HCT116 (cell line): ENCODE measurements around the gene ARHGEF37. TPM values are rescaled to one million over a fixed set of nuclear protein-coding genes. Genes with fewer than 3 reads are reported as not detected.

Experiments used
- ATAC-seq: fragments of 200-7000 bp; cut with Tn5 transposase; 2 replicates; pipeline ENCODE4 v1.9.1; 2020; ENCODE audit warnings: mild to moderate bottlenecking, moderate library complexity
- BruUV-seq: library from RNA; stranded (reverse); fragments of 400-500 nt; replicated peaks from 2 replicates; lab custom pipeline; 2021; lab: Mats Ljungman, UMichigan
- CTCF ChIA-PET: fragments of 300-600 bp; sonication (Branson Sonifier 250); formaldehyde crosslinking; loops from one replicate; lab custom pipeline; 2021; ENCODE audit warnings: antibody characterized with exemption; lab: Charles Lee
- POLR2A ChIA-PET: fragments of 300-600, 350-600 bp; sonication (Branson Sonifier 250); formaldehyde crosslinking; loops from one replicate; lab custom pipeline; 2021; ENCODE audit warnings: antibody characterized with exemption; lab: Charles Lee
- RAD21 ChIA-PET, 2 experiments: fragments of 300-600 bp; sonication (Branson Sonifier 250); formaldehyde crosslinking; loops; one replicate each; lab custom pipeline; 2023; ENCODE audit warnings: low total read pairs in 2 of 2; ENCODE audit not compliant: uncharacterized antibody in 2 of 2, unreplicated experiment in 2 of 2, low non-redundant PET in 1 of 2; lab: Charles Lee
- DNase-seq: peaks from one replicate; pipeline ENCODE4 v3.0.0-alpha.2; 2010; ENCODE audit warnings: low read depth, low spot score
- H2AFZ ChIP-seq: fragments of 200-600 bp; shearing (Covaris generic), sonication (generic); 2 replicates; pipeline ENCODE4 v1.6.1; 2017; ENCODE audit warnings: low read depth, mixed run types, mixed read lengths, antibody characterized with exemption, low read length; ENCODE audit not compliant: poor library complexity, severe bottlenecking
- H3K27ac ChIP-seq: 2 replicates; pipeline ENCODE4 v1.5.1; 2012; ENCODE audit warnings: low read depth, low read length
- H3K27me3 ChIP-seq: fragments of 200-600 bp; sonication (generic); 2 replicates; pipeline ENCODE4 v1.6.1; 2016; ENCODE audit warnings: mixed run types, low read length, mixed read lengths; ENCODE audit not compliant: insufficient read depth
- H3K36me3 ChIP-seq, 2 experiments: fragments of 200-500 bp in 1 of 2; fragments of 200-600 bp in 1 of 2; sonication (Bioruptor generic) in 1 of 2; sonication (generic) in 1 of 2; 2 replicates each; pipeline versions ENCODE4 v1.5.1 to v1.6.1; 2014 to 2016; ENCODE audit warnings: low read length in 2 of 2, inconsistent platforms in 1 of 2, mixed read lengths in 1 of 2, mixed run types in 1 of 2; ENCODE audit not compliant: insufficient read depth in 2 of 2, control insufficient read depth in 1 of 2
- H3K4me1 ChIP-seq, 2 experiments: fragments of 200-600 bp in 1 of 2; sonication (generic) in 1 of 2; 2 replicates each; pipeline versions ENCODE4 v1.5.1 to v1.6.1; 2012 to 2017; ENCODE audit warnings: low read length in 2 of 2, inconsistent platforms in 1 of 2, mild to moderate bottlenecking in 1 of 2, mixed read lengths in 1 of 2, mixed run types in 1 of 2, moderate library complexity in 1 of 2; ENCODE audit not compliant: insufficient read depth in 2 of 2, control insufficient read depth in 1 of 2
- H3K4me2 ChIP-seq: fragments of 200-600 bp; sonication (generic); 2 replicates; pipeline ENCODE4 v1.6.1; 2017; ENCODE audit warnings: mixed run types, low read length, mixed read lengths
- H3K4me3 ChIP-seq, 2 experiments: fragments of 200-600 bp in 1 of 2; sonication (generic) in 1 of 2; replicated peaks in 1 of 2; 2 replicates each; pipeline ENCODE4 v1.5.1; 2011 to 2016; ENCODE audit warnings: low read length in 2 of 2, control low read depth in 1 of 2, low read depth in 1 of 2, mild to moderate bottlenecking in 1 of 2, mixed read lengths in 1 of 2, mixed run types in 1 of 2
- H3K79me2 ChIP-seq: fragments of 200-600 bp; sonication (generic); 2 replicates; pipeline ENCODE4 v1.6.1; 2017; ENCODE audit warnings: mild to moderate bottlenecking, mixed run types, low read length, moderate library complexity, mixed read lengths; ENCODE audit not compliant: insufficient read depth
- H3K9ac ChIP-seq: fragments of 200-600 bp; sonication (generic); 2 replicates; pipeline ENCODE4 v1.6.1; 2016; ENCODE audit warnings: low read length, mixed read lengths
- H3K9me2 ChIP-seq: fragments of 200-600 bp; sonication (generic), shearing (Covaris generic); 2 replicates; pipeline ENCODE4 v1.6.1; 2017; ENCODE audit warnings: mixed run types, mild to moderate bottlenecking, moderate library complexity; ENCODE audit not compliant: insufficient read depth
- H3K9me3 ChIP-seq, 2 experiments: fragments of 200-500 bp in 1 of 2; fragments of 200-600 bp in 1 of 2; sonication (Bioruptor generic) in 1 of 2; sonication (generic) in 1 of 2; 2 replicates each; pipeline ENCODE4 v1.6.1; 2014 to 2017; ENCODE audit warnings: low read length in 2 of 2, mixed read lengths in 2 of 2, inconsistent platforms in 1 of 2, low read depth in 1 of 2, mild to moderate bottlenecking in 1 of 2, mixed run types in 1 of 2, moderate library complexity in 1 of 2; ENCODE audit not compliant: control insufficient read depth in 1 of 2, insufficient read depth in 1 of 2
- H4K20me1 ChIP-seq: fragments of 200-600 bp; sonication (generic), shearing (Covaris generic); 2 replicates; pipeline ENCODE4 v1.6.1; 2017; ENCODE audit warnings: mixed run types, mild to moderate bottlenecking, moderate library complexity; ENCODE audit not compliant: insufficient read depth
- ATF3 ChIP-seq: IDR thresholded peaks from 2 replicates; pipeline ENCODE4 v1.6.1; 2012
- CBX3 ChIP-seq: IDR thresholded peaks from 2 replicates; pipeline ENCODE4 v1.6.1; 2012; ENCODE audit warnings: low read depth
- EGR1 ChIP-seq: IDR thresholded peaks from 2 replicates; pipeline ENCODE4 v1.6.1; 2012; ENCODE audit warnings: low read depth
- ELF1 ChIP-seq: IDR thresholded peaks from 2 replicates; pipeline ENCODE4 v1.6.1; 2012; ENCODE audit warnings: low read depth, borderline replicate concordance
- EZH2 ChIP-seq: fragments of 200-600 bp; sonication (generic); IDR thresholded peaks from 2 replicates; pipeline ENCODE4 v1.6.1; 2017; ENCODE audit warnings: antibody characterized with exemption, mixed run types
- FOSL1 ChIP-seq: IDR thresholded peaks from 2 replicates; pipeline ENCODE4 v1.6.1; 2012; ENCODE audit warnings: low read depth
- JUND ChIP-seq: IDR thresholded peaks from 2 replicates; pipeline ENCODE4 v1.6.1; 2012
- POLR2A ChIP-seq: IDR thresholded peaks from 2 replicates; pipeline ENCODE4 v1.7.0; 2011; ENCODE audit warnings: borderline replicate concordance; ENCODE audit not compliant: insufficient read depth, insufficient read length; ENCODE audit errors: extremely low read depth
- POLR2AphosphoS5 ChIP-seq: IDR thresholded peaks from 2 replicates; pipeline ENCODE4 v1.6.1; 2011; ENCODE audit warnings: mild to moderate bottlenecking, low read depth, low read length, moderate library complexity
- SRF ChIP-seq: IDR thresholded peaks from 2 replicates; pipeline ENCODE4 v1.6.1; 2012; ENCODE audit warnings: low read depth
- TCF7L2 ChIP-seq: IDR thresholded peaks from 2 replicates; pipeline ENCODE4 v1.7.0; 2011; ENCODE audit warnings: borderline replicate concordance, inconsistent platforms; ENCODE audit not compliant: insufficient read depth, insufficient read length; ENCODE audit errors: extremely low read depth
- YY1 ChIP-seq: IDR thresholded peaks from 2 replicates; pipeline ENCODE4 v1.6.1; 2011; ENCODE audit warnings: low read length, low read depth, moderate library complexity, mild to moderate bottlenecking; ENCODE audit not compliant: insufficient replicate concordance; ENCODE audit errors: extremely low read depth
- ZFX ChIP-seq: fragments of 450-650 bp; IDR thresholded peaks from 2 replicates; pipeline ENCODE4 v1.6.1; 2017
- intact Hi-C: fragments of 100-400 bp; cut with micrococcal nuclease; formaldehyde crosslinking; loops from 2 replicates; pipeline ENCODE4 v1.10.0; 2022
- total RNA-seq: library from RNA; stranded (reverse); gene quantifications from one replicate; pipeline ENCODE4 v1.2.1, GENCODE V29; 2021; ENCODE audit not compliant: unreplicated experiment
- TF ChIP-seq, protein P1 (sequence below): IDR thresholded peaks from 2 replicates; pipeline ENCODE4 v1.6.1; 2011; ENCODE audit warnings: mild to moderate bottlenecking, low read length, moderate library complexity; ENCODE audit not compliant: insufficient replicate concordance; ENCODE audit errors: extremely low read depth
- TF ChIP-seq, protein P2 (sequence below): IDR thresholded peaks from 2 replicates; pipeline ENCODE4 v1.6.1; 2012; ENCODE audit warnings: low read depth
- TF ChIP-seq, protein P3 (sequence below), 3 experiments: fragments of 200-600 bp in 1 of 3; sonication (generic) in 1 of 3; IDR thresholded peaks in 2 of 3; conservative IDR thresholded peaks in 1 of 3; 2 replicates each; pipeline ENCODE4 v1.5.1; 2012 to 2017; ENCODE audit warnings: low read depth in 2 of 3, low read length in 2 of 3, antibody characterized with exemption in 1 of 3, borderline replicate concordance in 1 of 3, control low read depth in 1 of 3, mild to moderate bottlenecking in 1 of 3, mixed read lengths in 1 of 3, mixed run types in 1 of 3, moderate library complexity in 1 of 3; ENCODE audit not compliant: insufficient read depth in 1 of 3

Gene ARHGEF37
- total RNA-seq, 1 experiment from 2014 or later = 7.0 TPM

DNA sequence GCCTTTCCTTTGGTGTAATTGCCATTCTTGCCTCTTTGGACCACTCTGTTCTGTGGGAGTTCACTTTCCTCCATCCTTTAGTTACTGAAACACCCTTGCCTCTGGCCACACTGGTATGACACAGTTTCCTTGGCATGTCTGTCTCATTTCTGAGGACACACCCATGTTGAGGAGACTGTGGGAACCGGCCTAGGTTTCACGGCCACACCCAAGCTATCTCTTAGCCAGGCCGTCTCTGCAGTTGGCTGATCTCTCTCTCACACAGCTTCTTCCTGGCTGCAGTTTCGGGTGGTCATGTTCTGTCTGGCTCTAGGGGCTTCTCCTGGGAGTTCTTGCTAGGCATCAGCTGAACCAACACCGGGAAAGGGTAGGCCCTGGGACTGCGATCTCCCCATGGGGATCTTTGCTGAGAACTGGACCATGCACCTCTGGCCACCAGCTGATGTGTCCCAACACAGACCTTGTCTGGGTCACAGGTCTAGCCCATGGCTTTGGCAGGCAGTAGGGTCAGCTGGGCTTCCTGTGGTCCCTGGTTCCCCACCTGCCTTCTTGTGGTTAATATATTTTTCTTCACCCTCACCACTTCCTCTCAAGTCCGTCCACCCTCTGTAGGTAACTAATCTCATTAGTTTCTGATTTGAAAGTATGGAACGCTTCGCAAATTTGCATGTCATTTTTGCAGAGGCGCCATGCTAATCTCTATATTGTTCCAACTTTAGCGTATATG is 24.9 kb downstream of the ARHGEF37 start (continued):
- TF ChIP-seq, protein P1, sequence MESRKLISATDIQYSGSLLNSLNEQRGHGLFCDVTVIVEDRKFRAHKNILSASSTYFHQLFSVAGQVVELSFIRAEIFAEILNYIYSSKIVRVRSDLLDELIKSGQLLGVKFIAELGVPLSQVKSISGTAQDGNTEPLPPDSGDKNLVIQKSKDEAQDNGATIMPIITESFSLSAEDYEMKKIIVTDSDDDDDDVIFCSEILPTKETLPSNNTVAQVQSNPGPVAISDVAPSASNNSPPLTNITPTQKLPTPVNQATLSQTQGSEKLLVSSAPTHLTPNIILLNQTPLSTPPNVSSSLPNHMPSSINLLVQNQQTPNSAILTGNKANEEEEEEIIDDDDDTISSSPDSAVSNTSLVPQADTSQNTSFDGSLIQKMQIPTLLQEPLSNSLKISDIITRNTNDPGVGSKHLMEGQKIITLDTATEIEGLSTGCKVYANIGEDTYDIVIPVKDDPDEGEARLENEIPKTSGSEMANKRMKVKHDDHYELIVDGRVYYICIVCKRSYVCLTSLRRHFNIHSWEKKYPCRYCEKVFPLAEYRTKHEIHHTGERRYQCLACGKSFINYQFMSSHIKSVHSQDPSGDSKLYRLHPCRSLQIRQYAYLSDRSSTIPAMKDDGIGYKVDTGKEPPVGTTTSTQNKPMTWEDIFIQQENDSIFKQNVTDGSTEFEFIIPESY = no peak

DNA sequence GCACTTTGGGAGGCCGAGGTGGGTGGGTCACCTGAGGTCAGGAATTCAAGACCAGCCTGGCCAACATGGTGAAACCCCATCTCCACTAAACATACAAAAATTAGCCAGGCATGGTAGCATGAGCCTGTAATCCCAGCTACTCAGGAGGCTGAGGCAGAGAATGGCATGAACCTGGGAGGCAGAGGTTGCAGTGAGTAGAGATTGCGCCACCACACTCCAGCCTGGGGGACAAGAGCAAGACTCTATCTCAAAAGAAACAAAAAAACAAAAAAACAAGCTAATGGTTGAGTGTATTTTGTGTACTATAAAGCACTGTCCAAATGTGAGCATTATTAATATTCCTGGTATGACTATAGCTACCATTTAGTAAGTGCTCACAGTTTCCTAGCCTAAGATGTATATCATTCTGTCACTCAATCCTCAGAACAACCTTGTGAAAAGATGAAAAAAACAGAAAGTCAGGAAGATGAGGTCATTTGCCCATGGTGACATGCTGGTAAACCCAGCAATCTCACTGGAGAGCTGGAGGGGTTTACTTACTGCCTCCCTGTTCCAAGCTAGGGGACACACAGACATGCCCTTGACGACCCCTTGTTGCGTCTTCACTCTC is 27.7 kb downstream of the ARHGEF37 start:
- RAD21 ChIA-PET = no interaction called here
- no peaks in the 10 kb centered on the region for H4K20me1 ChIP-seq
- no peak overlapping the region for H3K9ac ChIP-seq
- no peak overlapping the region for H2AFZ ChIP-seq
- CTCF ChIA-PET = interaction anchor here (1.7 kb wide), 1 partner anchor 10 kb away, joined by 8 read pairs; no protein-coding TSS in a partner anchor
- ATAC-seq (no peak), DNase-seq (no peak)
- no peaks in the 10 kb centered on the region for H3K9me2 ChIP-seq
- H3K9me3 ChIP-seq = peaks cover 8 to 9% of the 10 kb centered on the region in 2 experiments; a peak in 2 of 4 replicates
- no peak overlapping the region for H3K4me2 ChIP-seq
- intact Hi-C loops = no loop called here
- H3K27ac ChIP-seq = no peak overlapping the region
- H3K79me2 ChIP-seq = no peaks in the 10 kb centered on the region
- H3K36me3 ChIP-seq = peaks cover 0 to 7% of the 10 kb centered on the region in 2 experiments; a peak in 1 of 4 replicates
- POLR2A ChIA-PET = no interaction called here
- H3K27me3 ChIP-seq = no peaks in the 10 kb centered on the region
- no peak overlapping the region for H3K4me3 ChIP-seq
- peaks cover 20 to 44% of the 10 kb centered on the region in 2 experiments for H3K4me1 ChIP-seq
- no TSS peak for BruUV-seq
- no peak for TF ChIP-seq FOSL1
- no peak for TF ChIP-seq ZFX
- no peak for TF ChIP-seq SRF
- TF ChIP-seq, protein P2, sequence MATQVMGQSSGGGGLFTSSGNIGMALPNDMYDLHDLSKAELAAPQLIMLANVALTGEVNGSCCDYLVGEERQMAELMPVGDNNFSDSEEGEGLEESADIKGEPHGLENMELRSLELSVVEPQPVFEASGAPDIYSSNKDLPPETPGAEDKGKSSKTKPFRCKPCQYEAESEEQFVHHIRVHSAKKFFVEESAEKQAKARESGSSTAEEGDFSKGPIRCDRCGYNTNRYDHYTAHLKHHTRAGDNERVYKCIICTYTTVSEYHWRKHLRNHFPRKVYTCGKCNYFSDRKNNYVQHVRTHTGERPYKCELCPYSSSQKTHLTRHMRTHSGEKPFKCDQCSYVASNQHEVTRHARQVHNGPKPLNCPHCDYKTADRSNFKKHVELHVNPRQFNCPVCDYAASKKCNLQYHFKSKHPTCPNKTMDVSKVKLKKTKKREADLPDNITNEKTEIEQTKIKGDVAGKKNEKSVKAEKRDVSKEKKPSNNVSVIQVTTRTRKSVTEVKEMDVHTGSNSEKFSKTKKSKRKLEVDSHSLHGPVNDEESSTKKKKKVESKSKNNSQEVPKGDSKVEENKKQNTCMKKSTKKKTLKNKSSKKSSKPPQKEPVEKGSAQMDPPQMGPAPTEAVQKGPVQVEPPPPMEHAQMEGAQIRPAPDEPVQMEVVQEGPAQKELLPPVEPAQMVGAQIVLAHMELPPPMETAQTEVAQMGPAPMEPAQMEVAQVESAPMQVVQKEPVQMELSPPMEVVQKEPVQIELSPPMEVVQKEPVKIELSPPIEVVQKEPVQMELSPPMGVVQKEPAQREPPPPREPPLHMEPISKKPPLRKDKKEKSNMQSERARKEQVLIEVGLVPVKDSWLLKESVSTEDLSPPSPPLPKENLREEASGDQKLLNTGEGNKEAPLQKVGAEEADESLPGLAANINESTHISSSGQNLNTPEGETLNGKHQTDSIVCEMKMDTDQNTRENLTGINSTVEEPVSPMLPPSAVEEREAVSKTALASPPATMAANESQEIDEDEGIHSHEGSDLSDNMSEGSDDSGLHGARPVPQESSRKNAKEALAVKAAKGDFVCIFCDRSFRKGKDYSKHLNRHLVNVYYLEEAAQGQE = no peak
- TF ChIP-seq POLR2A = no peak
- TF ChIP-seq POLR2AphosphoS5 = no peak
- TF ChIP-seq, protein P3, sequence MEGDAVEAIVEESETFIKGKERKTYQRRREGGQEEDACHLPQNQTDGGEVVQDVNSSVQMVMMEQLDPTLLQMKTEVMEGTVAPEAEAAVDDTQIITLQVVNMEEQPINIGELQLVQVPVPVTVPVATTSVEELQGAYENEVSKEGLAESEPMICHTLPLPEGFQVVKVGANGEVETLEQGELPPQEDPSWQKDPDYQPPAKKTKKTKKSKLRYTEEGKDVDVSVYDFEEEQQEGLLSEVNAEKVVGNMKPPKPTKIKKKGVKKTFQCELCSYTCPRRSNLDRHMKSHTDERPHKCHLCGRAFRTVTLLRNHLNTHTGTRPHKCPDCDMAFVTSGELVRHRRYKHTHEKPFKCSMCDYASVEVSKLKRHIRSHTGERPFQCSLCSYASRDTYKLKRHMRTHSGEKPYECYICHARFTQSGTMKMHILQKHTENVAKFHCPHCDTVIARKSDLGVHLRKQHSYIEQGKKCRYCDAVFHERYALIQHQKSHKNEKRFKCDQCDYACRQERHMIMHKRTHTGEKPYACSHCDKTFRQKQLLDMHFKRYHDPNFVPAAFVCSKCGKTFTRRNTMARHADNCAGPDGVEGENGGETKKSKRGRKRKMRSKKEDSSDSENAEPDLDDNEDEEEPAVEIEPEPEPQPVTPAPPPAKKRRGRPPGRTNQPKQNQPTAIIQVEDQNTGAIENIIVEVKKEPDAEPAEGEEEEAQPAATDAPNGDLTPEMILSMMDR (IDR thresholded peaks at IDR 0.05 in 2 of 3, conservative IDR thresholded peaks at IDR 0.05 in 1 of 3; ENCODE audit: borderline replicate concordance in 1 of 3, insufficient read depth in 1 of 3, low read depth in 2 of 3, low read length in 2 of 3) = no peak
- TF ChIP-seq ATF3 = no peak
- TF ChIP-seq ELF1 = no peak
- no peak for TF ChIP-seq TCF7L2
- no peak for TF ChIP-seq YY1
- TF ChIP-seq EZH2 = no peak
- TF ChIP-seq EGR1 = no peak
- TF ChIP-seq CBX3 = no peak
- no peak for TF ChIP-seq JUND
